Inflammatory macrophage treated with lipopolysaccharide for 1 hour (primary cell): ENCODE measurements around the gene PALLD.
"Not testable (repeated sequence)": the region's sequence is repeated elsewhere in the genome, so short reads cannot be mapped to it uniquely, and the experiment has no call there.

Experiments
- DNase-seq, 2 donors: peaks; one replicate each; pipeline ENCODE4 v3.0.0-alpha.2; 2020 to 2022

PALLD gene

DNA sequence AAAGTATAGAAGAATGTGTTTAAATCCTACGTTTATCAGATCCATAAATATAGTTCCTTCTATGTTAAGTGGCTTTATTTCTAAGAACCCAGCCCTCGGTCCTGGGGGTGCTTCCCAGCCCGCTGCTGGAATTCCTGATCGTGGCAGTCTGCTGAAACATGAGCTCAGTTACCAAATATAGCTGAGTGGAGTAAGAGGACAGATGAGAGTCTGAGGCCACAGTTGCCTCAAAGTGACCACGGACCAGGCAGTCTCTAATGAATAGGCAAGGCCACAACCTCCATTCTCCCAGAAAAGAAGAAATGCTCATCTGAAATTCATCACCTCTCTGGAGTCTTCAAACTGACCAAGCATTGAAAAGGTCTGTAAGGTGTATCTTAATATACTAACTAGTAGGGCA lies at the start of gene PALLD:
Gene PALLD (plus strand): TSS at position 219 of the 400 bp plus-strand sequence.
- DNase-seq = peak in 1 of 2 donors; percentile 63

DNA sequence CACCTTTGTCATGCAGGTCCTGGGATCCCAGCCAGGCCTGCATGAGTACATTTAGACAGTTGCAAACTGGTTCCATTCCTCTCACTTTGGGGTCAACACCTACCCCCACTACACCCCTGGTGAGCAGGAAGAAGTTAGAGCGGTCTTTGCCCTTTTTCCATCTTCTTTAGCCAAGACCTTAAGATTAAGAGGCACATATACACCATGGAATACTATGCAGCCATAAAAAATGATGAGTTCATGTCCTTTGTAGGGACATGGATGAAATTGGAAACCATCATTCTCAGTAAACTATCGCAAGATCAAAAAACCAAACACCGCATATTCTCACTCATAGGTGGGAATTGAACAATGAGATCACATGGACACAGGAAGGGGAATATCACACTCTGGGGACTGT lies 47.8 kb upstream of the PALLD start:
- DNase-seq = not testable (repeated sequence)

DNA sequence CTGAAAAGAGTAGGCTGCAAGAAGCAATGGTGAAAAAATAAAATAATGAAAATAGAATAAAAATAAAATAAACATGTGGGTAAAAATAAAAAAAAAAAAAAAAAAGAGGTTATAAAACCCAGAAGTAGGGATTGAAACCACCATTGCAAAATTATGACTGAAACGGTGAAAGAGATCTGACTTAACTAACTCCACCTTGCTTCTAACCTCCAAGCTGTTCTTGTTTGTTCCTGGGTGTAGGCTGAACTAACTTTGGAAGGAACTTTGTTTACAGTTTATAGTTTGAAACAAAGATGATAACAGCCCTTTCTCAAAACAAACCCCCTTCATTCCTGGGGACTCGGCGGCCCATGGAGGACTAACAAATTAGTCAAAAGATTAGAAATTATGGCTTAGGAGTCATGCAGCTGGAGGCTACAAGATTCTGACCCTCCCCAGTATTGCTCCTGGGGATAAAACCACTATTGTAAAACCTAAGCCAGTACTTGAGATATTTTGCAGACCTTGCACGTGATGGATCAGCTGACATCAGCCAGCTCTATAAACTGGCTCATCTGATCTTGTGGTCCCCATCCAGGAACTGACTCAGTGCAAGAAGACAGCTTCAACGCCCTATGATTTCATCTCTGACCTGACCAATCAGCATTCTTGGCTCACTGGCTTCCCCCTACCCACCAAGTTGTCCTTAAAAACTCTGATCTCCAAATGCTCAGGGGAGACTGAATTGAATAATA lies 47.0 kb upstream of the PALLD start:
- DNase-seq = peak; percentile 61 to 80

DNA sequence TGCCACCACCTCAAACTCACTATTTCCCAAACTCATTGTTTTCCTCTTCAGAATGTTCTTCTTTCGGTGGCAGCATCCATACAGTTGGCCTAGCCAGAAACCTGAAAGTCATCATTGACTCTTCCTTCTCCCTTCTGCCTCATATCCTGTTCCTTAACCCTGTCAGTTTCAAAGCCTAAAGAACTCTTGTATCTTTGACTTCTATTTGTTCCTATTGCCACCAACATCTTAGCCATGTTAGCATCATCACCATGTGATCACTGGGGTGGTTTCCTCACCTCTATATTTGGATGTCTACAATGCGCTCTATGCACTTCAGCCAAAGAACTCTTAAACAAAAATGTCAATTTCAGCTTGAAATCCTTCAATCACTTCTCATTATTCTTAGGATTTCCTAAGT lies 45.5 kb upstream of the PALLD start:
- DNase-seq = peak; percentile 46 to 53

DNA sequence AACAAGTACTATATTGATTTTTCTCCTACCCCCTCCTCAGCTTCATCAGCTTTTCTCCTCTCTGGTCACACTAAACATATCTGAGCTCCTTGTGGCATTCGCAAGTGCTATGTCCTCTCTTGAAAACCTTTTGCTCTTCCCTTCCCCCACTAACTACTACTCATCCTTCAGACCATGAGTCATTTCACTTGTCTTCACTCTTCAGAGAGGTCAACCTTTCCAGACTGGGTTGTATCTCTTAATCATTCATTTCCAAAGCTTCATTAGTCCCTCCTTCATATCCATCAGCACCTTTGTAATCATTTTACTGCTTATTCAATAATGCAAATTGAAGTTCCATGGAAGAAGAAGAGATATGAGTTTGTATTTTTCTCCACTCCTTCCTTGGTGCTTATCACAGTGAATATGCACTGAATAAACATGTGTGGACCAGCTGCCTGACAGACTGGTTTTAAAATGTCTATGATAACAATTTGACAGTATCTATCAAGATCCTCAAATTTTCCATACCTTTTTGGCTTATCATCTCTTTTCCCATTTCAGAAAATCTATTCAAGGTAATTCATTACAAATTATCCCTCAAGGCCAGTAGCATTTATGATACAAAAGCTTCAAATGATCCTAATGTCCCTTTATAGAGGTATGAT lies 45.0 kb upstream of the PALLD start:
- peak; percentile 64 to 77 for DNase-seq

DNA sequence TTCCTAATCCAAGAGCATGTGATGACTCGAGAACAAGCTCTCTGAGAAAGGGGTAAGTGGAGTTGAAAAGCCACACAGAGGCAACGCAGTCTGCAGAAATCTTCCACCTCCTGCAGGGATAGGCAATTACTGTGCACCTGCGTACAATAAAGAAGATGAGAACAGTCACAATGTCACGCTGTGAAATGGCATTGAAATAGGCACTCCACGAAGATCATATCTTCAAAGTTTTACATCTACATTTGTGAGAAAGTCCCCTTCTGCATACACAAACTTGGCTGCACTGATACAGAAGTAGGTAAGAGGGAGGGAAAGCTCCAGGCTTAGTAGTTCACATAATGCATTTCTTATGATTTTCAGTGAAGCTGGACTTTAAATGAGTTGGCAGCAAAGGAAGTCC lies 43.7 kb upstream of the PALLD start:
- no peak for DNase-seq

DNA sequence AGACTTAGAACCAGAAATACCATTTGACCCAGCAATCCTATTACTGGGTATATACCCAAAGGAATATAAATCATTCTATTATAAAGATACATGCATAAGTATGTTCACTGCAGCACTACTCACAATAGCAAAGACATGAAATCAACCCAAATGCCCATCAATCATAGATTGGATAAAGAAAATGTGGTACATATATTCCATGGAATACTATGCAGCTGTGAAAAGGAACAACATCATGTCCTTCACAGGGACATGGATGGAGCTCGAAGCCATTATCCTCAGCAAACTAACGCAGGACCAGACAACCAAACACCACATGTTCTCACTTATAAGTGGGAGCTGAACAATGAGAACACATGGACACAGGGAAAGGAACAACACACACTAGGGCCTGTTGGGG lies 38.6 kb upstream of the PALLD start:
- DNase-seq = not testable (repeated sequence)

DNA sequence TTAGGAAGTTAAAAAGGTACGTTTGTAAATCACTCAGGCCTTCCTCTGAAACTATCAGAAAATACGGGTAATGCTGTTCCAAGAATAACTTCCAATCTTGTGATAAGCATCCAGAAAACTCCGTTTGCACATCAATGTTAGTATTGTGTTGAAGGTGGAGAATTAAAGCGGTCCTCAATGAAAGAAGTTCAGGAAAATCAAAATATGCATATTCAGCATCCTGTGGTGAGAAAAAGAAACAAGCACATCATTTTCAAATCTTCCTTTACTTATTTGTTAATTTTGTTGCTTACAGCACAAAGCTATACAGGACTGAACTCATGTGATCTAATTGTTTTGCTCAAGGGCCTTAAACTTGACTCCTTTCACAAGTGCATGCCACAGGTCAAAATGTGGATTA lies 35.0 kb upstream of the PALLD start:
- no peak for DNase-seq

DNA sequence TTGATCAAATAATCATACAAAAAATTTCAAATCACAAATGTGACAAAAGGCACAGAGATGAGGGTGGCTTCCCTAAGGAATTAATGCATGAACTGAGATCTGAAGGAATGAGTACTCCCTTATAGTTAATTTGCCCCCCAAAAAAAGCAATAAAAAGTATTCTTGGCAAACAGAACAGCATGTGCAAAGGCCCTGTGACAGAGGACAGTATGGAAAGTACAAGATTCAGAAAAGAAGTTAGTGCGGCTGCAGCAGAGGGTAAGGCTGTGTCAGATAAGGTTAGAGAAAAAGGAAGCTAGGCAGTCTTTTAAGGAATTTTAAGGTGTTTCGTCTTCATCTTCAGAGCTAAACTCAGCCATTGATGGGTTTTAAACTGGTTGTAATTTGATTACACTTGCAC lies 23.9 kb upstream of the PALLD start:
- DNase-seq = no peak

DNA sequence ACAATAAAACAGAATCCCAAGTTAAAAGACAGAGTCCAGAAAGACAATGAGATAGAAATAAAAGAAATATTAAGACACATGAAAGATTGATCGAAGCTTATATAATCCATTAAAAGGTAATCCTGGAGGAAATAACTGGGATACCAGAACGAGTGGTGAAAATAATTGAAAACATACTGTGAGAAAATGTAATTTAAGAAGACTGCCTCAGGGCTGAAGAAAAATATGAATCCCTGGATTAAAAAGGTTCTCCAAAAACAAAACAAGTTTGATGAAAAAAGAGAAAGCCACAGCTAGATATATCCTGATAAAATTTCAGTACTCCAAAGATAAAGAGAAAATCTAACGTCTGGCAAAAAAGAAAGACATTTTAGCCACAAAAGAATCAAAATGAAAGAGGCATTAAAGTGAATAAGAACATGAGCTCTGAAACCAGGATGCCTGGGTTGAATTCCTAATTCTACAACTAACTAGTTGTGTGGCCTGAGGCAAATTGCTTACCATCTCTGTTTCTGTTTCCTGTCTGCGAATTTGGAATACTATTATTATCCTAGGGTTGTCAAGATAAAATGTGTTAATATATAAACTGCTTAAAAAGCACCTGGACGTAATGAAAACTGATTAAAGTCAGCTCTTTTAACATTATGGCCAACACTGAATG lies 22.1 kb upstream of the PALLD start:
- no peak for DNase-seq

DNA sequence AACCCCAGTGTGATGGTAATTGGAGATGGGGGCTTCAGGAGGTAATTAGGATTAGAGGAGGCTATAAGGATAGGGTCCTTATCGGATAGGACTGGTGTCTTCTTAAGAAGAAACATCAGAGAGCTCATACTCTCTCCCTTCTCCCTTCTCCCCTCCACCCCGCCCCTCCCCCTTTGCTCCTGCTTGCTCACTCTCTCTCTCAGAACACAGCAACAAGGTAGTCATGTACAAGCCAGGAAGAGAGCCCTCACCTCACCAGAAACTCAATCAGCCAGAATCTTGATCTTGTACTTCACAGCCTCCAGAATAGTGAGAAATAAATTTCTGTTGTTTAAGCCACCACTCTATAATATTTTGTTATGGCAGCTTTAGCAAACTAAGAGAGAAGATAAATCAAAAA lies 21.1 kb upstream of the PALLD start:
- DNase-seq = no peak

DNA sequence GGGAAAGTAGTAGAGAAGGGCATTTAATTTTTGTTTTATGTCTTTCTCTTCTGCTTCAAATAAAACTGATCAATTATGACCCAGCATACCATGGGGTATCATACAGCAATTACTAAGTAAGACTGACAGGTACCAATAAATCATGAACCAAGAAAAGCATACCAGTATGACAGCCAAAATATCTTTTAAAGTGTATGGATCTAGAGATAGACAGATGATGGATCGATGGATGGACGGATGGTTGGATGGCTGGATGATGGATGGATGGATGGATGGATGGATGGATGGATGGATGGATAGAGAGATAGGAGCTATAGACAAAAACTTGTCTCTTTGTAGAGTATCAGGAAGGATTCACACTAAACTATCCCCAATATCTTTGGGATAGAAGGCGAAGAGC lies 18.0 kb upstream of the PALLD start:
- no peak for DNase-seq

DNA sequence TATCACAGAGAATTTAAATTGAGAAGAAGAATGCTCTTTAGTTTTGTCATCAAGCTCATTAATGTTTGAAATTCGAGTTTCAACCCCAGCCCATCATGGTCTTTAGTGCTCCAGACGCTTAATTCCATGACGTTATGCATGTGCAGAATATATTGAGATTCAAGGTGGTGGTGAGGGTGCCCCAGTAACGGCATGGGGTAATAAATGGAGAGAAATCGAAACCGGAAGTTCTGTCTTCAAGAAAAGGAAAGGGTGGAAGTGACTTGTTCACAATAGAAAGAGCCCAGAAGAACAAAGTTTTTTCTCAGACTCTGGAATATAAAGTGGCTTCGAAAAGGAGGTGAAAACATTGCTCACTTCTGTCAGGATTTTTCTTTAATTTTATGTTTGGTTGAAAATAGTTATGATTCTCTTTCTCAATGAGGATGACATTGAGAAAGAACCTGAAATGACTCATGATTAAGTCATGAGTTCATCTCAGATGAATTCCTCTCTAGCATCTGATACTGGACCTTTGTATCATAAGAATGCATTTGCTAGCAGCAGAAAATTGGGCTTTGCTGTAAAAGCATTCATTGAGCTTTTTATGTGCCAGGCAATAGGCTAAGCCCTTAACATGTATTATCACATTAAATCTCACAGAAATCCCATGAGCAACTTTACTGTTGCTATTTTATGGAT lies 15.8 kb upstream of the PALLD start:
- DNase-seq = peak; percentile 81 to 93

DNA sequence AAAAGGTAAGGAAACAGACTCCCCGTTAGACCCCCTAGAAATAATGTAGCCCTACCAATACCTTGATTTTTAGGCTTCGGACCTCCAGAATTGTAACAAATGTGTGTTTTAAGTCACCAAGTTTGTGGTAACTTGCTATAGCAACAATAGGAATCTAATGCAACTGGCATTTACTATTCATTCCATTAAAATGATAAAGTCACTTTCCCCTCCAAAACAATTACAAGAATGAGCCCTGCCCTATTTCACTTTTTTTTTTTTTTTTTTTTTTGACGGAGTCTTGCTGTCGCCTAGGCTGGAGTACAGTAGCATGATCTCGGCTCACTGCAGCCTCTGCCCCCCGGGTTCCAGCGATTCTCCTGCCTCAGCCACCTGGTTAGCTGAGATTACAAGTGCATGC lies 13.0 kb upstream of the PALLD start:
- DNase-seq = no peak

DNA sequence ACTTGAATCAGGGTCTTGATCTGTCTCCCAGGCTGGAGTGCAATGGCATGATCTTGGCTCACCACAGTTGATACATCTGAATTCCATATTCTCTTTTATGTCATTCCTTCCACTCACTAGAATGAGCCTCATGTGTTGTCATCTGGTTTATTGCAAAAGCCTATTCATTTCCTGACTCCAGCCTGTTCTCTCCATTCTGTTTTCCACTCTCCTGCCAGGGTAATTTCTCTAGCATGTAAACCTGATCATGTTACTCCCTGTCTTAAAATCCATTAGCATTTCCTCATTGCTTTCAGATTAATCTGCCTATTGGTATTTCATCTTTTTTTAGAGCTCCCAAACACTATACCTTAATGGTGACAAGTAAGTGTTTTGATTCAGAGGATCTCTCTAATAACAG lies 12.2 kb upstream of the PALLD start:
- DNase-seq = no peak

DNA sequence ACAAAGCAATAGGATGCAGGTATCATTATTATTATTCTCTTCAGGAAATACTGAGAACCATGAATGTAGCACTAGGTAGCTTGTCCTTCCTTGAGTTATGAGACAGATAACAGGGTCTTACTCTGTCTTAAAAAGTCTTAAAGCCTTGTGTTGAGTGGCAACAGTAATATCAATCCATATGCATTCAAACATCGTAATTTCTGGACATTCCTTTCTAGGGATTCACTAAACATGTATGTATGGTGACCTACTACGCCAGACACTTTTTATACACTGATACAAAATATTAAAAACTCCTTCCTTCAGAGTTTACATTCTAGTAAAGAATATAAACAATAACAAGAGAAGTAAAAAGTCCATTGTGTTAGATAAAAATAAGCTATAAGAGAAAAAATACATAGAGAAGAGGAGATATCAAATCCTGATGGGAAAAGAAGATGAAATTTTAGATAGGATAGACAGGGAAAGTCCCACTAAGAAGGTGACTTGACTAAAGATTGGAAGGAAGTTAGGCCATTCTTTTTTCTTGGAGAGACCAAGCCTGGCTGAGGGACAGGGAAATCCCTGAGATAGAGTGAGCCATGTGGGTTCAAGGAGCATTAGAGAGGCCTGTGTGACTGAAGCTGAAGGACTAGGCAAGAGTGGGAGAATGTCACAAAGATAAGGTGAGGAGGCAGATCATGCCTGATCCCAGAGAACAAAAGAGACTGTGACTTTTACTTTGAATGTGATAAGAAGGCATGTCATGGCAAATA lies 11.5 kb upstream of the PALLD start:
- DNase-seq = peak in 1 of 2 donors; percentile 21

DNA sequence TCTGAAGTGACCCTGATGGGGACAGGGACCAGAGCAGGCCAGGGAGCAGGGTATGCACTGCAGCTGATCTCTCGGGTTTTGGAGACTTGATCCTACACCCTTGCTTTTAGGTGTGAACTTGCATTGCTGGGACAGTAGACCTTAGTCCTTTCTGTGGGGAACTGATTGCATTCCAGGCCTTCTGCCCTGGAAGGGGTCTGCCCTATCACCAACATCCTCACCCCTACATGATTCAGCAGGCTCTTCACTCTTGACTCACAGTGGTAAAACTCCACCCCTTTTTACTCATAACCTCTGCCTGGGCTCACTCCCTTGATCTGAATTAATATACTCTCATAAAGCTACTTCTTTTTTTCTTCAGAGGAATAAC lies 10.0 kb upstream of the PALLD start:
- DNase-seq = peak; percentile 45 to 60

DNA sequence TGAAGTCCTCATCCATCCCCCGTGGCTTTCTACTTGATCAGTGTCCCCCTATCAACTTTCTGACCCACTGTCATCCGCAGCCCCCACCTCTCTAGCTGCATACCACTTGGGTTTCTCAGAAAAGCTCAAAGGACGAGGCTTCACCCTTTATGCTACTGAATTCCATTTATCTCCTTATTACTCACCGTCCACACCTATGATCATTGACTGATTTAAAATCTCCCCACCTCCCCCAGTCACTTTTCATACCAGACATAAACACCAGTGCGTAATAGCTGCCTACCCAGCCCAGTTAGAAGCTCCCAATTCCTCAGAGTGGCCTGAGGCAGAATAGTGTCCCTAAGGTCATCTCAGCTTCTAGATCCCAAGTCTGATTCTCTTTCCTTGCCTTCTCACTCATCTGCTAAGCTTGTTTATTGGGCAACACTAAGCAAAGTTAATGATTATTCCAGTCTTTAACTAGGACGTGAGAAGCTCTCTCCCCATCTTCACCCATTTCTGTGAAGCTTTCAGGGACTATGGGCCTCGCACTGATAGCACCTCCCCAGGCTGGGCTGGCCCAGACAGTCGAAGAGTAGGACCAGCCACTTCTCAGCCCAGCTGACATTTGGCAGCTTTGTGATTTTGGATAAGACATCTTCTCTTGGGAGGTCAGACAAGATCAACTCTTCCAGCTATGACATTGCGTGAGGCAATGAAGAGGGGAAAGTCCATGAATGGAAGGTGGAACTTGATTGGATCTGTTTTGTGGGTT lies 9.4 kb upstream of the PALLD start:
- DNase-seq = no peak

DNA sequence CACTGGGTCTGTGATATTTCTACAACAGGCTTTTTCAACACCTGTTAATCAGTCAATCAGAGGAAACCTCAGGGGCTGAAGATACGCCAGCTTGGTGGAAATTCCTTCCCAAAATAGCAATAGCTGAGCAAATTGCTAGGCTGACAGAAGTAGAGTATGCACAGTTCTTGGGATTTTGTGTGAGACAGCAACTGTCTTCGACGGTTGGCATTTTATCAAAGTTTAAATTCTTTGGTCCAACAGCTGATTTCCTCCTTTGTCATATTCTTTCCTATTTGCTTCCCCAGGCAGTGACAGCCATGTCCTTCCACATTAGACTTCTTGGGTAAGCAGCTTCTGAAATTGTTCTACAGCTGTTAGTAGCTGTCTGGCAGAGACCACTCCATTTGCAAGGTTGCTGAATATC lies 8.0 kb upstream of the PALLD start:
- no peak for DNase-seq

DNA sequence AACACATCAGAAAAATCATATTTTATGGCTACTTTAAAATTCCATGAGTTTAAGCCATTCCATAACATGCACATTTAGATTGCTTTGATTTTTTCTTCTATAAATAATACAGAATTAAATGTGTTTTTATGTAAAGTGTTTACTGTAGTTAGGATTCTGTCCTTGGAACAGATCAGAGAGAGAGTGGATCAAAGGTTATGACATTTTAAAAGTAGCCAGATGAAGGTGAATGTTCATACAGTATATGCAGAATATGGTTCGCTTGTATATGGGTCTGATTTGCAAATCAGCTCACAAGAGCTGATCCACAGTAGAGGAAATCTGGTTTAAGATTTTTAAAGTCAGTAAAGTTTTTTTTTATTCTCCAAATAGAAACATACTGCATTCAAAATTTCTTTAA lies 7.2 kb upstream of the PALLD start:
- DNase-seq = no peak

DNA sequence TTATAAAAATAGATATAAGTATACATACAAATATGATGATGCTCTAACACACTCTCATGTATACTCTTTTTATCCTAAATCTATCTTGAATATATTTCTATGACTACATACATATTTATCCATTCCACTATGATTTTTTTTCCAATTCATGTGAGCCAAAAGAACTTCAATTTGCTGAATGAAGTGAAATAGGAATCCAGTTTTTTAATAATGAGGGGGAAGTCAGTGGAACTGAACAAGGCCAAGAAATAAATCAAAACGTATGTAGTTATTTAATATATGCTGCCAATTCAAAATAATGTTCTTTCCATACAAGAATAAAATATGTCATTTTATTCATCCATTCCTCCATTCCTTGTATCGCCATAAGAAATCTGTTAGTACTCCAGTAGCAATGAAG lies 6.1 kb upstream of the PALLD start:
- no peak for DNase-seq

DNA sequence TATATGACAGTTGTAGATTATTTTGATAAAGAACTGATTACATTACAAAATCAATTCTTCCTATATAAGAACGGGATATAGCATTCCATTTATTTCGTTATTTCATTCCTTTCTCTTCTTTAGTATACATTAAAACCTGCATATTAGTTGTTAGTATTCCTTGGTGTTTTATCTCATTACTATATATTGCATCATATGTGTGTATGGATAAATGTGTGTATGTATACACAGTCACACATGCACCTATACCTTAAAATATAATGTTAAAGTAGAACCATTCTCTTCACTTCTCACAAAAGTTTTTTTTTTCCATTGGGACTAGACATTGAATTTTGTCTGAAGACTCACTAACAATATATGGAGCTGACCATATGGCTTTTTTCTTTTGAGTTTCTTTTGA lies 5.3 kb upstream of the PALLD start:
- no peak for DNase-seq
